ENCODE measurements around the gene ARIH2.

The ARIH2 gene

DNA sequence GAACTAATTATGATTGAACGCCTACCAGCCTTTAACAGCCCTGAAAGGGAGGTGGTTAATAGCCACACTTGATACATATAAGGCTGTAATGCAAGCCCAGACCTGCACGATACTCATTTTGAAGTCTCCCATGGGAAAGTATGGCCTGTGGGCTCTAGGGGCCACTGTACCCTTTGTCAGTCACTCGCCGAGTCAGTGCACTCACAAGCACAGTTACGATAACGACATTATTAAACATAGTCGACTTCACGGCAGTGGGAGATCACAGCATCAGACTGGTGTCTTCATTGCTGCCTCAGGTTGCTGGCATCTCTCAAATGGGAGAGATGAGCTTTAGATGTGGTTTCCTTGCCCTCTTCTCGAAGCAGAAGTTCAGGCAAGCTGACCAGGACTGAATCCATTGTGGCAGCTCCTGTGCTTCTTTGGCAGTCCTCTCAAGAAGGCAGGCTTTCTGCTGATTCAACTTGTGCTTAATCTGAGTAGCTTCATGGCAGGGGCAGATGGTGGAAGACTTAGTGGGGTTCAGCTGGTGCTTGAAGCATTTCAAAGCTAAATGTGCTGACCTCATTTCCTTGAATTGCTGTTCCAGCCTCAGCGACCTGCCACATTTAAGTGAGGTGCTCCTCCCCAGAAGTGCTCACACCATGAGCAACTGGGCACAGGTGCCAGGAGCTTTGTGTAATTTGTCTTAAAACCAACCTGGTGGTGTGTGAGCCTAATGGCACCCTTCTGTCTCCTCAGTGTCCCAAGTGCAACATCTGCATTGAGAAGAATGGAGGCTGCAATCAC, 55.6 kb downstream of the ARIH2 start:
- DNase-seq (ENCODE audit: low spot score) = no peak

DNA sequence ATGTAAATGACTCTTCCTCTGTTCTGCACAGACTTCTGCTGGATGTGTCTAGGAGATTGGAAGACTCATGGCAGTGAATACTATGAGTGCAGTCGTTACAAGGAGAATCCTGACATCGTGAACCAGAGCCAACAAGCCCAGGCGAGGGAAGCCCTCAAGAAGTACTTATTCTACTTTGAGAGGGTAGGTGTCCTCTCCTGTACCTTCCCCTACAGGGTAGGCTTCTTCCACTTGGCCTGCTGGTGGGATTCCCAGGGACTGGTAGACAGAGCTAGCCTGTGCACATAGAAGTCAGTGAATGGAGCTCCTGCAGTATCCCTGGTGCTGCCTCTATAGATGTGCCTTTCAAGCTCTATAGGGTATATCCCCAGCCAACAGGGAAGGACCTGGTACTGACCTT, 60.8 kb downstream of the ARIH2 start:
- no peak for DNase-seq (ENCODE audit: low spot score)

DNA sequence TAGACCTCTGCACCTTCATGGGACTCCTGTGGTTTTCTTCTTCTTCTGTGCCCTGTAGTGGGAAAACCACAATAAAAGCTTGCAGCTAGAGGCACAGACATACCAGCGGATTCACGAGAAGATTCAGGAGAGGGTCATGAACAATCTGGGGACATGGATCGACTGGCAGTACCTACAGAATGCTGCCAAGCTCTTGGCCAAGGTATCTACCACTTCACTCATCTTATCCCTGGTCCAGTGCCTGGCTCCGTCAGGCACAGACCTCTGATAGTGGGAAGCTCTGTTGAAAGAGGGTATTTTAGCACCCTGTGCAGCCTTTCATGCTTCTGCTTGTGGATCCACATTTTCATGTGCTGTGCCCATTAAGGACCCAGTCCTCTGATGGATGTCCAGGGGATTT, 61.7 kb downstream of the ARIH2 start:
- no peak for DNase-seq (ENCODE audit: low spot score)

DNA sequence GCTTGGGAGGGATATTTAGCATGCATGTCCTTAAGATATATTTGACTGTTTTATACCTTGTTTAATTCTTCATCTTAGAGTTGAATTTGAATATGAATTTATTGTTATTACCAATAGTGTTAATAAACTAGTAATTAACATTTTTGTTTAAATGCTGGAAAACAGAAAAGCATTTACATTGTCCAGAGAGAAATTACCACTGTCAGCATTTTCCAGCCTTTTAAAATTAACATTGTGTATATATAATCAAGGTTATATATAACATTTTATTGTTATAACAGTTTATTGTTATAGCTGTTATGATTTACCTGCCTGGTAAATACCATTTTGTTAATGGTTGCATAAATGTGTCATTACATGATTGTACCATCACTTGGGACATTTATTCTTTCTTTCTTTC, 63.4 kb downstream of the ARIH2 start:
- DNase-seq (ENCODE audit: low spot score) = no peak

DNA sequence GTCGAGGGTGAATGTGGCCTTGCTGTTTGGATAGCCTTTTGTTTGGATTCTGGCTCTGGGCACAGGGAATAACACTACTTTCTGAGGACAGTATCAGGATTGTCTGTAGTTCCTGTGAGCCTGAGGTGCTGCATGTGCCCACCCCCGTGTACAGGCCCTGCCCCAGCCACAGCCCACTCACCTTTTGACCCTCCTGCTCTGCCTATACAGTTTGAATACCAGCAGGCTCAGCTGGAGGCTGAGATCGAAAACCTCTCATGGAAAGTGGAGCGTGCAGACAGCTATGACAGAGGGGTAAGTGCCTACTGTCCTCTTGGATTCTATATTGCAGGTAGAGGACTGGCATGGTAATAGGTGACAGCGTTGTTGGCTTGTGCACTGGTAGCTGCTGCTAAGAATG, 64.0 kb downstream of the ARIH2 start:
- no peak for DNase-seq (ENCODE audit: low spot score)

DNA sequence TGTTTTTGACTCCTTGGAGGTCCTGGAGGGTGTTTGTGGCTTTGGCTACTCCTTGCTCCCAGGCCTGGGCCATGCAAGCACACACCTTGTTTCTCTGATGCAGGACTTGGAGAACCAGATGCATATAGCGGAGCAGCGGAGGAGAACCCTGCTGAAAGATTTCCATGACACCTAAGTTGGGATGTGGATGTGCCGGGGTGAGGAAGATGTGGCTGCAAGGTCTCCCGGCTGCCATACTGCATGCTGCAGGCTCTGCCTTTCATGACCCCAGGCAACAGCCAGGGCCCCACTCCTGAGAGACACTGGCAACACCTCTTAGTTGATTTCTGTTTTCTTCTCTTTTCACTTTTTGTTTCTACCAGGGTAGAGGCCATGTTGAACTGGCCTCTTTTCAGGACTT, 64.5 kb downstream of the ARIH2 start:
- DNase-seq (ENCODE audit: low spot score) = no peak

DNA sequence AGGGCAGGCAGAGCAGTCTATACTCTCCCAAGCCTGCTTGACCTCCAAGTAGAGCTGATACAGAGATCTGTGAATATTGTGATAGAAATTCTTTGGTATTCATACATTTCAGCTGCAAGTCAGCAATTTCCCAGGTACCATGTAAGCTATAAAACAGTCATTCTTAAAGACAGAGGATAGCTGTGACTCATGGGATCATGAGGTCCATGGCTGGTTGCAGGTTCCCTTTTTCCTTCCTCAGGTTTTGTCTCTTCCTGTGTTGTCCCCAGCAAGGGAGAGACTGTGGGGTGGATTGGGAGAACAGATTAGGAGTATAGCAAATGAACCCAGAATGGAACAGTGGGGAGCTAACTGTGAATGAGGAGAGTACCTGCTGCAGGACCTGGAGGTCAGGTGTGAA, 66.0 kb downstream of the ARIH2 start:
- no peak for DNase-seq (ENCODE audit: low spot score)

DNA sequence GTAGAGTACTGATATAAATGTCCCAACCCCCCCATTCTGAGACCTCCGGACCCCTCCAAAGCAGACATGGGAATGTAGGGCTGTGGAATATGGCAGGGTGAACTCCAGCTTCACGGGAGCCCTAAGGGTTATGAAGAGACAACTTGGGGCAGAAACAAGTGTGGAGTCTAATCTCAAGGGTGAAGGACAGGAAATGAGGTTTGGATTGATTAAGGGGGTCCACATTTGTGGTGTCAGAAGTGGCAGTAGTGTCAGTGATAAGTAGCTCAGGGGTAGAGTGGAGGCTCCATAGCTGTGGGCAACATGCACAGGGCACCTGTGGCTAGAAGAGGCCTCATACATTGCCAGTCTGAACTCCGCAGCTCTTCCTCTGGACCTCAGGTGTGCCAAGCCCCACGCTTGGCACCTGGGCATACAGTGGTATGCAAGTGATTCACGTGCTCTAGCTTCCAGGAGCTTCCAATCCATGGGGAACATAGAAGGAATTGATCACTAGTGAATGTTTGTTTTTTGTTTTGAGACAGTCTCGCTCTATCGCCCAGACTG, 67.3 kb downstream of the ARIH2 start:
- DNase-seq (ENCODE audit: low spot score) = no peak

DNA sequence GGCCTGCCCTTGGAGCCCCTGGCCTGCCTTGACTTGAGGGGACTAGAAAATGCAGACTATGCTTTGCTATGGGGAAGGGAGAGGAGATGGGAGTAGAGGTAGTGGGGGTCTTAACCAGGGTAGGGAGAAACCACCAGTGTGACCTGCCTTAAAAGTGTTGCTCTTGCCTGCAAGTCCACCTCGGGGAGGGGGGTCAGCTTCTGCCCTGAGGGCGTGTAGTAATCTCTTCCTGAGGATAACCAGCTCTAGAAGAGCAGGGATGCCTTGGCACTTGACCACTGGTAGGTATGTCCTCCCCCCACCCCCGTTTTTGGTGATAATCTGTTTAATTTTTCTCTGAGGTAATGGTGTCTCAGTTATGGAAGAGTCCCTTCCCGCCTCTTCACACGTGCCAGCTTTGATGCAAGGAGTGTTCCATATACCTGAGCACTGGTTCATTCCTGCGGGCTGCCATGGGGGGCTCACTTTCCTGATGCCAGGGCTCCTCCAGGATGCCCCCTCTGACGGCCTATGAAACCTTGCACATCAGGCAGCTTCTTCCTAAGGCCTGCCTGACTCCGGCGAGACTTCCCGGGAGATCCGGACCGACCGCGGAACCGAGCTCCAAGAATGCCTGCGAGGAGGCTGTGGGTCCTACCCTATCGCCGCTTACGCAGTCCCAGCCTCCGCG, 70.6 kb downstream of the ARIH2 start:
- DNase-seq (ENCODE audit: low spot score) = no peak

DNA sequence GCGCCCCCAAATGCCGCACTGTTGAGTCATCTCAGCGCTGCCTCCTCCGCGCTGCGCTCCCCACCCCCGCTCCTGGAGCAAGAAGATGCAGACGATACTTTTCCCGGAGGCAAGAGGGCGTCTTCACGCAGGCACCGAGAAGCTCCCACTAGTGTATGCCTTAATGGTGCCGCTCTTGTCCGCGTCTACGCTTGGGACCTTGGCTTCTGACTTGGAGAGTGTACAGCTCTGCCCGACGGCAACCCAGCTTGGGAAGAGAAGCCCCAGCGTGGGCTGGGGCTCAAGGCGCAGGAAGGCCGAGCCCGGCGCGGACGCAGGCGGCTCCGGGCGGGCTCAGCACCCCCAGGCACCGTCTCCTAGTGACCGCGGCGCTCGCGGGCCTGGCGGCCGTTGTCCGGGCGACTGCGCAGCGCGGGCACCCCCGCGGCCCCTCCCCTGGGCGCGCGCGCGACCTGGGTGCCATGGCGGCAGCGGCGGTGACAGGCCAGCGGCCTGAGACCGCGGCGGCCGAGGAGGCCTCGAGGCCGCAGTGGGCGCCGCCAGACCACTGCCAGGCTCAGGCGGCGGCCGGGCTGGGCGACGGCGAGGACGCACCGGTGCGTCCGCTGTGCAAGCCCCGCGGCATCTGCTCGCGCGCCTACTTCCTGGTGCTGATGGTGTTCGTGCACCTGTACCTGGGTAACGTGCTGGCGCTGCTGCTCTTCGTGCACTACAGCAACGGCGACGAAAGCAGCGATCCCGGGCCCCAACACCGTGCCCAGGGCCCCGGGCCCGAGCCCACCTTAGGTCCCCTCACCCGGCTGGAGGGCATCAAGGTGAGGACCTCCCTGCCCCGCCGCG, 71.4 kb downstream of the ARIH2 start, which contains the start of gene P4HTM:
Gene P4HTM, plus strand, starts transcription at position 446 of the 840 bp plus-strand sequence. Its CDS starts 16 bp downstream, at position 462.
- DNase-seq (ENCODE audit: low spot score) = peak; percentile 85

DNA sequence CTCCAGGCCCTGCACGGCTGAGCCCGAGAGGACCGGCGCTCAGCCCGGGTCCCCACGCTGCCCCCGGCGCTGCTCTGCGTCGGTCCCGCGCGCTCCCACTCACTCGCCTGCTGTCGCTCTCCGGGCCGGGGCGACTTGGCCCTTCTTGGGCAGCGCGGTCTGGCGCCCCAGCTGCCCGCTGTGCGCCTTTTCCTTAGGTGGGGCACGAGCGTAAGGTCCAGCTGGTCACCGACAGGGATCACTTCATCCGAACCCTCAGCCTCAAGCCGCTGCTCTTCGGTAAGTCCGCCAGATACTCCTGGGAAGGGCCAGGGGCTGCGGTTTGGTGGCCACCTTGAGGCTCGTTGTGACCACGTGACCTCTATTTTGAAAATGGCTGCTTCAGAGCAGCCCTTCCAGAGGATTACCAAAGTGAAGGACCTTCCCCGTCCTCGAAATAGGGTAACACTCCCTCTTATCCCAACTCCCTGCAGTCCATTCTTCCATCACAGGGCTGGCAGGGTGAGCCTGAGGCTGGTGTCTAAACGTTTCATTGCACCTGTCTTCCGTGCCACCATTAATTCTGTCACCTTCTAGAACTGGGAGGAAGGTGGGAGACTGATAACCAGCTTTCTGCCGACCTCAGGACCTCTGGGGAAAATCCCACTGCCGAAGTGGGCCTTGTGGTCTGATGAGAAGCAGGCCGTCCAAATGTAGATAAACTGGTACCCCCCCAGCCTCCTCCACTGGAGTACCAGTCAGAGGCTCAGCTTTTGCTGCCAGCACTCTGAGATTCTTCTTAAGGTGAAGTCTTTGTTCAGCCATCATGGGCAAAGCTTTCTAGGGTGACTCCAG, 72.2 kb downstream of the ARIH2 start:
- peak; percentile 46 for DNase-seq (ENCODE audit: low spot score)

DNA sequence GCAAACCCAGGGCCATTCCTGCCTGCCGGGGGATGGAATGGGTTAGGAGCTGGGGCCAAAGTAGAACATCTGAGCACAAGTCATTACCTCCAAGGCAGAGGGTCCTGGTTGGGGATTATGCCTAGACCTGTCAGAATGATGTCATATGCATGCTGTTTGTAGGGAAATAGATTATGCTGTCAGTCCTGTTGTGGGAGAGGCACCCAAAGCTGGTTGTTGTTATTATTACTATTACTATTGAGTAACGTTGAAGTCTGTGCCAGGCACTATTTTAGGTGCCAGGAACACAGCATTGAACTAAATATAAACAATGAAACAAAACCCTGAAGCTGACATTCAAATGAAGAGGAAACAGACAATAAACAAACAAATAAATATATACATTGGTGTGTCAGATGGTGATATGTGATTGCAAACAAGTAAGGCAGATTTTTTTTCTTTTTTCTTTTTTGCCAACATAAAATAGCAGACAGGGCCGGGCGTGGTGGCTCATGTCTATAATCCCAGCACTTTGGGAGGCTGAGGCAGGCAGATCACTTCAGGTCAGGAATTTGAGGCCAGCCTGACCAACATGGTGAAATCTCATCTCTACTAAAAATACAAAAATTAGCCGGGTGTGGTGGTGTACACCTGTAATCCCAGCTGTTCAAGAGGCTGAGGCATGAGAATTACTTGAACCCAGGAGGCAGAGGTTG, 73.4 kb downstream of the ARIH2 start:
- no peak for DNase-seq (ENCODE audit: low spot score)

DNA sequence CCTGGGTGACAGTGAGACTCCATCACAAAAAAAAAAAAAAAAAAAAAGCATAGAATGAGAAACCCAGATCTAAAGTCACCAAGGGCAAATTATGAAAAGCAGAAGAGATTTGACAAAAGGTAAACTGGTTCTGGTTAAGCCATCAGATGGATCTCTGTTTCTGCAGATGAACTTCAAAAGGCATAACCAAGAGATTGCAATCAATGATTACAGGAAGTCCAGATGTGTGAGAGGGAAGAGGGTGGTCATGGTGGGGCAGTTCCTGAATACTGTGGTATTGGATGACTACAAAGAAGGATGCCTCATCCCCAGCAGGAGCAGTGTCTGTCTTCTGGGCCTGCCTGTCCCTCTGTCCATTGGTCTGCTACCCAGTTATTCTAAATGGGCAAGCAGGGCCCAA, 75.2 kb downstream of the ARIH2 start:
- DNase-seq (ENCODE audit: low spot score) = no peak

DNA sequence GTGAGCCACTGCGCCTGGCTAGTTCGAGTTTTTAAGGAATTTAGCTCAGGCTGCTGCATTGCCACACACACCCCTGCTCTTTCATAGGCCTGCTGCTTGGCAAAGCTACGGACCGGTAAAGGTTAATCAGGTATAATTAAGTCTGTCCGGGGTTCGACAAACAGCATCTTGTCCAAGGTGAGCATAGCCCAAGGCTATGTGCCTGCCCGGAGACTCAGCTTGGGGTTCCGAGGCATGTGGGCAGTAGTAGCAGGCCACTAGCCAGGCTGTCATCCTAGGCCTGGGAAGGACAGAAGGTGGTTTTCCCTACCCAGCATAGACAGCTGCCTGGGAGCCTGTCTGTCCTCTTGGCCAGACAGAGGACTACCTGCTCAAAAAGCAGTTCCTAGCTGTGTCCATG, 78.0 kb downstream of the ARIH2 start:
- no peak for DNase-seq (ENCODE audit: low spot score)

DNA sequence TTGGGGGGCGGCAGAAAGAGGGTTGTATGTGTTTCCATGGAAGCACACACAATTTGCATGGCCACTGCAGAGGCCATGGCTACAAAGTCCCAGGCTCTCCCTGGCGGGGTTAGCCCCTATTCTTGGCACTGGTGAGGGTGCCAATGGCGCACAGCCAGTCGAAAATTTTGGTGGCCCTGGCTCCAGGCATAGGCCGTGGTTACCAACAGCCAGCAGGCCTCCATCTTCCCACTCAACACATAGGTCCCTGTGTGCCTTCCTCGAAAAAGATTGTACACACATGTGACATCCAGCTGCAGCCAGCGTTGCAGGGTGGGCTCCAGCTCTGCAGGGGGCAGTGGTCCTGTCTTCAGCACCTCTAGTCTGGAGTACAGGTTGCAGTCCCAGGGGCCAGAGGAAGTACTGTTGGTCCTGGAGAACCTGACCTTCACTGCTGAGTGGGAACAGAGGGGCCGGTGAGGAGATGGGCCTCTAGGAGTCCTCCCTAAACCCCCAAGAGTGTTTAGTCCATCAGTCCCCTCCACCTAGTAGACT, 78.5 kb downstream of the ARIH2 start:
- DNase-seq (ENCODE audit: low spot score) = no peak

DNA sequence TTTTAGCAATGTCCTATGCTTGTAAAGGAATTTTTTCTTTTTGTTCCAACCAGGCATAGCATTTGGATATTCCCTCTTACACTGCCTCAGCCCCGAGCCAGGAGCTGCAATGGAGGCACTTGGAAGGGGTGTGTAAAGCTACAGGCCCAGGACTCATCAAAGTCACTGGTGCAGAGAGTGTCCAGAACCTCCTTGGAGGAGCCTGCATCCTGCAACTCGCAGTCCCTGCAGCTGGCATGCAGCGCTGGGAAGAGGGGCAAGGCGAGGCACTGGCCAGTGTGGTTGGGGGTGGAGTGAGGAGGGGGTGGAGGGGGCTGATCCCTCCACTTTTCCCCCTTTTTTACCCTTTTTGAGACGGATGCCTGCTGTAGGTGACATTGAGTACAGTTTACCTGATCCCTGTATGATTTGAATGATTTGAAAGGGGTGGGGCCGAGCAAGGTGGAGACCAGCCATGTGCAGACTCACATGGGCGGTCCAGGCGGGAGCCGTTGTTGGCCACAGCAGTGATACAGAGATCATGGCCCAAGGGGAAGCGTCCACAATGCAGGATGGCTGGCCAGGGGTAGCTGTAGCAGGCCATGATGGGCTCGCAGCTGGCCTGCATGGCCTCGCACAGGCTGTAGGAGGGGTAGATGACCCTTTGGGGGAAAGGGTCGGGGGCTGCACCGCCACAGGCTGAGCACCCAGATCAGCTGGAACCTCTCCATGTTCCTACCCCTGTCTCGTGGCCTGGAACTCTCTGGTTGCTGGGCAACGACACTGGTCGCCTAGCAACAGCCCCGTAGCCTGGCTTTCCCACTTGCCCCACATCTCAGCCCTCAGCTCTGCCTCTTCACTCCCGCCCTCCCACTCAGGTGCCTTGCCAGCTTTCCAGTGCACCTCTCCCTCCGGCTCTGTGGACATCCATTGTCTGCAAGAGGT, 79.3 kb downstream of the ARIH2 start:
- no peak for DNase-seq (ENCODE audit: low spot score)

DNA sequence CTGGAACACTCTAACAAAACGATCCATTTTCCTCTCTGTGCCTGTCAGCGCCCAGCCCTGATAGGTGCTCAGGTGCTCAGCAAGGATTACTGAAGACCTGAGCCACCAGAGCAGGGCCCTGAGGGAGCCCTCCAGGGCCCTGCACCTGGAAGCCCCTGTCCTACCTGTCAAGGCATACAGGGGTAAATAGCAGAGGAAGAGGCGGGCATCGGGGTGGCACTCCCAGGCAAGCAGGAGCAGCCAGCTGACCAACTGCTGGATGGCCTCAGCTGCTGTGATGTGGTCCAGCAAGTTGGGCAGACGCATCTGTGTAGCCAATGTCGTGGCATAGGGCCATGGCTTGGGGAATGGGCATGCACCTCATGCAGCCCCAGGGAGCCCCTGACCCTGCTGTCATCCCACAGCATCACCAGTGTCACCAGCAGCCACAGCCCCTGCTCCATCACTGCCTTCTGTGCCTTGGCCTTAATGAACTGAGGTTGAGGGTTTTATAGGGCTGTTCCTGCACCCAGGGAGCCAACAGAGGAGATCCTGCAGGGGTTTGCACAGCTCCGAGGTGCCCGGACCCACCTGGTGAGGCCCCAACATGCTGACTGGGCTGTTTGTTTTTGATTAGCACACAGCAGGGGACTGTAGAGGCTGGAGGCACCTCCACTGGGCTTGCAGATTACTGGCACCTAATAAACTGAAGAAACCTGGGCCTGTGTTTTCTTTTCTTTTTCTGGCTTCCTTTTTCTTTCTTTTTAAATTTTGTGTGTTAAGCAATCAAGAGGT, 80.6 kb downstream of the ARIH2 start:
- DNase-seq (ENCODE audit: low spot score) = no peak

DNA sequence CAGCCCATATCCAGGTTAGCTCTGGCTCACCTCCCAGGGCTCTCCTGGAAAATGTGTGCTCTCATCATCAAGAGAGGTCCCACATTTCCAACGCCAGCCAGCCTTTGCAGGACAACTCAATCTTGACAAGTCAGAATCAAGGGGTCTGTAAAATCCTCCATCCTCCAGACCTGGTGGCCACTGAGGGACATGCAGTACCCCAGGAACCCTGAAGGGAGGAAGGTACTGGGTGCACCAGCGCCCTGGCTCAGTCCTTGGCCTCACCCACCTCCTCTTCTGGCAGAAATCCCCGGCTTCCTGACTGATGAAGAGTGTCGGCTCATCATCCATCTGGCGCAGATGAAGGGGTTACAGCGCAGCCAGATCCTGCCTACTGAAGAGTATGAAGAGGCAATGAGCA, 82.5 kb downstream of the ARIH2 start:
- no peak for DNase-seq (ENCODE audit: low spot score)

All from pons (tissue), 1 donor.